ENCODE results near the gene SIMC1. TPM values are rescaled to one million over a fixed set of nuclear protein-coding genes. Genes with fewer than 3 reads are reported as not detected.

Gene SIMC1
- total RNA-seq, 1 experiment from 2014 or later: 19.2 TPM

DNA sequence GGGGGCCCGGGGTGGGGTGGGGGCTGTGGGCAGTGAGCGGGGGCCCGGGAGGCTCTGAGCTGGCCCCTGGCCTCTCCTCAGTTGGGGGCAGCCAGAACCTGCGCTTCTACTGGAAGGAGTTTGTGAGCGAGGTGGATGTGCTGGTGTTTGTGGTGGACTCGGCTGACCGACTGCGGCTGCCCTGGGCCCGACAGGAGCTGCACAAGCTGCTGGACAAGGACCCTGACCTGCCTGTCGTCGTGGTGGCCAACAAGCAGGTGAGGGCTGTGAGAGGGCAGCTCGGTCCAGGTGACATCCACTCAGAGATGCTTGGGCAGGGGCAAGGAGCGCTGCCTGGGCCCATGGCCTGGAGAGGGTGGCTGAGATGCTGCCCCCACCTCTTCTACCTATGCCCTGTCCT is 130.5 kb downstream of the SIMC1 start:
- no TSS peak for BruUV-seq (replicated peaks)
- TF ChIP-seq TCF7L2 (IDR thresholded peaks at IDR 0.05; ENCODE audit: low read depth, low read length) (no peak), SIN3A (IDR thresholded peaks at IDR 0.05; ENCODE audit: borderline replicate concordance, insufficient read depth, low read depth, low read length) (no peak), POLR2AphosphoS5 (IDR thresholded peaks at IDR 0.05; ENCODE audit: low read depth, low read length) (no peak)
- TF ChIP-seq, protein P1, sequence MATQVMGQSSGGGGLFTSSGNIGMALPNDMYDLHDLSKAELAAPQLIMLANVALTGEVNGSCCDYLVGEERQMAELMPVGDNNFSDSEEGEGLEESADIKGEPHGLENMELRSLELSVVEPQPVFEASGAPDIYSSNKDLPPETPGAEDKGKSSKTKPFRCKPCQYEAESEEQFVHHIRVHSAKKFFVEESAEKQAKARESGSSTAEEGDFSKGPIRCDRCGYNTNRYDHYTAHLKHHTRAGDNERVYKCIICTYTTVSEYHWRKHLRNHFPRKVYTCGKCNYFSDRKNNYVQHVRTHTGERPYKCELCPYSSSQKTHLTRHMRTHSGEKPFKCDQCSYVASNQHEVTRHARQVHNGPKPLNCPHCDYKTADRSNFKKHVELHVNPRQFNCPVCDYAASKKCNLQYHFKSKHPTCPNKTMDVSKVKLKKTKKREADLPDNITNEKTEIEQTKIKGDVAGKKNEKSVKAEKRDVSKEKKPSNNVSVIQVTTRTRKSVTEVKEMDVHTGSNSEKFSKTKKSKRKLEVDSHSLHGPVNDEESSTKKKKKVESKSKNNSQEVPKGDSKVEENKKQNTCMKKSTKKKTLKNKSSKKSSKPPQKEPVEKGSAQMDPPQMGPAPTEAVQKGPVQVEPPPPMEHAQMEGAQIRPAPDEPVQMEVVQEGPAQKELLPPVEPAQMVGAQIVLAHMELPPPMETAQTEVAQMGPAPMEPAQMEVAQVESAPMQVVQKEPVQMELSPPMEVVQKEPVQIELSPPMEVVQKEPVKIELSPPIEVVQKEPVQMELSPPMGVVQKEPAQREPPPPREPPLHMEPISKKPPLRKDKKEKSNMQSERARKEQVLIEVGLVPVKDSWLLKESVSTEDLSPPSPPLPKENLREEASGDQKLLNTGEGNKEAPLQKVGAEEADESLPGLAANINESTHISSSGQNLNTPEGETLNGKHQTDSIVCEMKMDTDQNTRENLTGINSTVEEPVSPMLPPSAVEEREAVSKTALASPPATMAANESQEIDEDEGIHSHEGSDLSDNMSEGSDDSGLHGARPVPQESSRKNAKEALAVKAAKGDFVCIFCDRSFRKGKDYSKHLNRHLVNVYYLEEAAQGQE (IDR thresholded peaks at IDR 0.05; ENCODE audit: insufficient read depth in 1 of 2, low read depth in 2 of 2, low read length in 1 of 2): no peak
- TF ChIP-seq, protein P2, sequence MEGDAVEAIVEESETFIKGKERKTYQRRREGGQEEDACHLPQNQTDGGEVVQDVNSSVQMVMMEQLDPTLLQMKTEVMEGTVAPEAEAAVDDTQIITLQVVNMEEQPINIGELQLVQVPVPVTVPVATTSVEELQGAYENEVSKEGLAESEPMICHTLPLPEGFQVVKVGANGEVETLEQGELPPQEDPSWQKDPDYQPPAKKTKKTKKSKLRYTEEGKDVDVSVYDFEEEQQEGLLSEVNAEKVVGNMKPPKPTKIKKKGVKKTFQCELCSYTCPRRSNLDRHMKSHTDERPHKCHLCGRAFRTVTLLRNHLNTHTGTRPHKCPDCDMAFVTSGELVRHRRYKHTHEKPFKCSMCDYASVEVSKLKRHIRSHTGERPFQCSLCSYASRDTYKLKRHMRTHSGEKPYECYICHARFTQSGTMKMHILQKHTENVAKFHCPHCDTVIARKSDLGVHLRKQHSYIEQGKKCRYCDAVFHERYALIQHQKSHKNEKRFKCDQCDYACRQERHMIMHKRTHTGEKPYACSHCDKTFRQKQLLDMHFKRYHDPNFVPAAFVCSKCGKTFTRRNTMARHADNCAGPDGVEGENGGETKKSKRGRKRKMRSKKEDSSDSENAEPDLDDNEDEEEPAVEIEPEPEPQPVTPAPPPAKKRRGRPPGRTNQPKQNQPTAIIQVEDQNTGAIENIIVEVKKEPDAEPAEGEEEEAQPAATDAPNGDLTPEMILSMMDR (IDR thresholded peaks at IDR 0.05): no peak
- Histone ChIP-seq H3K9me3 (ENCODE audit: control insufficient read depth, insufficient read depth, low read depth, low read length) (no peaks in the 10 kb centered on the region), H3K27ac (ENCODE audit: low read length) (no peak overlapping the region), H3K36me3 (ENCODE audit: control insufficient read depth, insufficient read depth, low read length) (no peaks in the 10 kb centered on the region), H3K27me3 (ENCODE audit: control insufficient read depth, insufficient read depth, low read length) (no peaks in the 10 kb centered on the region), H3K4me1 (ENCODE audit: control insufficient read depth, insufficient read depth, low read length) (no peaks in the 10 kb centered on the region), H3K4me3 (ENCODE audit: low read depth in 2 of 2, low read length in 2 of 2) (no peak overlapping the region)
- DNase-seq (ENCODE audit: low read depth, low spot score) (no peak), ATAC-seq (no peak)
- intact Hi-C loops (cut with micrococcal nuclease; ENCODE audit: unreplicated experiment) (no loop called here), in situ Hi-C loops (cut with HindIII; ENCODE audit: low pct_unique_long_range_greater_than_20kb, low sequenced_read_pairs) (no loop called here)
- ChIA-PET CTCF (interaction anchor here (0.6 kb wide), 1 partner anchor 13 kb away, joined by 3 read pairs; no protein-coding TSS in a partner anchor), POLR2A (no interaction called here)

DNA sequence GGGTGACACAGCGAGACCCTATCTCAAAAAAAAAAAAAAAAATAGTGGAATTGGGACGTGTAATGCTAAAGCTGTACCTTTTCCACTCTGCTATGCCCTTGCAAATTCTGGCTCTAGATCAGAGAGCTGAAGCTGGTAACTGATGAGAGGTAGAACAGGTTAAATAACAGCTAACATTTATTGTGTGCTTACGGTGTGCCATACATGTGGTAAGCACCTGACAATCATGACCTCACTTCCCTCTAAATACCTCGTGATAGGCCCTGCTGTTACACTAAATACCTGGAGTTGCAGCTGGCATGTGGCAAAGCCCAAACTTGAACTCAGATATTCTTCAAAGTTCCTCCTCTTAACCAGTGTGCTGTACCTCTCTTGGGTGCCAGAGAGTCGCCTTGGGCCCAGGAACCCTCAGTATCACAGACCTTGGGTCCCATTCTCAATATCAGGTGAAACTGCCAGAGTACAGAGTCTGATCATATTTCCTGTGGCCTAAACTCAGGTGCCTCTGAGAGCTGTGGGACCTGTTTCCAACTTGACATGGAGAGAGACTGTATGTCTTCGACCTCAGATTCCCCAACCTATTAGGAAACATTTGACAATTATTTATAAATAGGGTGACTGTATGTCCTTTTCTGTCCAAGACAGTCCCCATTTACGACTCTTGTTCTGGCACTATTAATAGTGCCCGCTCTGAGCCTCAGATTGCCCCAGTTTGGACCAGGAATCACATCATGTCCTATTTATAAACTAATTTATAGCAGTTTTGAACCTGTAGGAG is 131.9 kb downstream of the SIMC1 start:
- intact Hi-C loops (cut with micrococcal nuclease; ENCODE audit: unreplicated experiment) (no loop called here), in situ Hi-C loops (cut with HindIII; ENCODE audit: low pct_unique_long_range_greater_than_20kb, low sequenced_read_pairs) (no loop called here)
- POLR2A ChIA-PET: interaction anchor here (0.6 kb wide), 2 partner anchors 165 to 811 kb away, joined by 6 to 8 read pairs; no protein-coding TSS in a partner anchor
- TF ChIP-seq POLR2AphosphoS5 (IDR thresholded peaks at IDR 0.05; ENCODE audit: low read depth, low read length): no peak
- TF ChIP-seq, protein P2 (IDR thresholded peaks at IDR 0.05): no peak
- no peak for TF ChIP-seq TCF7L2 (IDR thresholded peaks at IDR 0.05; ENCODE audit: low read depth, low read length)
- no peak for TF ChIP-seq SIN3A (IDR thresholded peaks at IDR 0.05; ENCODE audit: borderline replicate concordance, insufficient read depth, low read depth, low read length)
- TF ChIP-seq, protein P1 (IDR thresholded peaks at IDR 0.05; ENCODE audit: insufficient read depth in 1 of 2, low read depth in 2 of 2, low read length in 1 of 2): no peak
- CTCF ChIA-PET: interaction anchor here (0.6 to 0.7 kb wide), 3 partner anchors 10 to 242 kb away, joined by 4 to 5 read pairs (median 4); no protein-coding TSS in a partner anchor
- no peaks in the 10 kb centered on the region for H3K9me3 ChIP-seq (ENCODE audit: control insufficient read depth, insufficient read depth, low read depth, low read length)
- no peaks in the 10 kb centered on the region for H3K36me3 ChIP-seq (ENCODE audit: control insufficient read depth, insufficient read depth, low read length)
- no peaks in the 10 kb centered on the region for H3K4me1 ChIP-seq (ENCODE audit: control insufficient read depth, insufficient read depth, low read length)
- DNase-seq (ENCODE audit: low read depth, low spot score): no peak
- no TSS peak for BruUV-seq (replicated peaks)
- H3K4me3 ChIP-seq (ENCODE audit: low read depth in 2 of 2, low read length in 2 of 2): no peak overlapping the region
- H3K27ac ChIP-seq (ENCODE audit: low read length): no peak overlapping the region
- no peak for ATAC-seq
- H3K27me3 ChIP-seq (ENCODE audit: control insufficient read depth, insufficient read depth, low read length): no peaks in the 10 kb centered on the region

Data from Panc1 (cell line).